Activated CD4-positive, CD25-positive, alpha-beta regulatory T cell treated with anti-CD3 and anti-CD28 coated beads, Interleukin-2, amount 50 U/mL, for 24 hours (primary cell): ENCODE results near the gene NHLRC4.

ENCODE experiments used
- ATAC-seq, 2 donors: fragments of 150-1000 bp; cut with Tn5 transposase; one replicate each; pipeline ENCODE4 v1.10.0; 2021; ENCODE audit warnings: mild to moderate bottlenecking in 1 of 2, moderate library complexity in 1 of 2

Gene NHLRC4

DNA sequence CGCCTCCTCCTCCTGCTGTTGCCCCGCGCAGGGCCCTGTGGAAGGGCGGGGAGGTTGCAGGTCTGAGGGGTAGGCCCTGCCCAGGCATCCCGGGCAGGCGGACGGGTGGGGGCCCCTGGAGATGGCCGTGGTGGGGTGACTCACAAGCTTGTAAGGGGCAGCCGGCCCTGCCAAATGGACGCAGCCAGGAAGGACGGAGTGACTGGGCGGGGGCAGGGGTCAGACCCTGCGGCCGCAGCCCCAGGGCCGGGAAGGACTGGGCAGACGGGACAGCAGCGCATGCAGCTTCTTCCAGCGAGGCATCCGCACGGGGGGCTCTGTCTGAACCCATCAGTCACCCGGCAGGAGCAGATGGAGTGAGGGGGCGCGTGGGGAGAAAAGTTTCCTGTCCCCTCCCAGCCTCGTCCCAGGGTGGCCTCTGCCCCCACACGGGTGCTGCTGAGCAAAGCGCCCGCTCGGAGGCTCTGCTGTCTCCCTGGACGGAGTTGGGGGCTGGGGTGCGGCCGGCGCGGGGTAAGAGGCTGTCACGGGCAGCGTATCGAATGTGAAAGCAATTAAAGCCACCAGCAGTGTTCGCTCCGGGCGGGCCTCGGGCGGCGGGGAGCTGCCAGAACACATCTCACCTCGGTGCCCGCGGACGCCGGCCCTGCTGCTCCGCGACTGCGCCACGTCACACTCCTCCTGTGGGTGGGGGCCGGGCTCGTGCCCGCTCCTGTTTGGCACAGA is 12.0 kb upstream of the NHLRC4 start:
- no peak for ATAC-seq

DNA sequence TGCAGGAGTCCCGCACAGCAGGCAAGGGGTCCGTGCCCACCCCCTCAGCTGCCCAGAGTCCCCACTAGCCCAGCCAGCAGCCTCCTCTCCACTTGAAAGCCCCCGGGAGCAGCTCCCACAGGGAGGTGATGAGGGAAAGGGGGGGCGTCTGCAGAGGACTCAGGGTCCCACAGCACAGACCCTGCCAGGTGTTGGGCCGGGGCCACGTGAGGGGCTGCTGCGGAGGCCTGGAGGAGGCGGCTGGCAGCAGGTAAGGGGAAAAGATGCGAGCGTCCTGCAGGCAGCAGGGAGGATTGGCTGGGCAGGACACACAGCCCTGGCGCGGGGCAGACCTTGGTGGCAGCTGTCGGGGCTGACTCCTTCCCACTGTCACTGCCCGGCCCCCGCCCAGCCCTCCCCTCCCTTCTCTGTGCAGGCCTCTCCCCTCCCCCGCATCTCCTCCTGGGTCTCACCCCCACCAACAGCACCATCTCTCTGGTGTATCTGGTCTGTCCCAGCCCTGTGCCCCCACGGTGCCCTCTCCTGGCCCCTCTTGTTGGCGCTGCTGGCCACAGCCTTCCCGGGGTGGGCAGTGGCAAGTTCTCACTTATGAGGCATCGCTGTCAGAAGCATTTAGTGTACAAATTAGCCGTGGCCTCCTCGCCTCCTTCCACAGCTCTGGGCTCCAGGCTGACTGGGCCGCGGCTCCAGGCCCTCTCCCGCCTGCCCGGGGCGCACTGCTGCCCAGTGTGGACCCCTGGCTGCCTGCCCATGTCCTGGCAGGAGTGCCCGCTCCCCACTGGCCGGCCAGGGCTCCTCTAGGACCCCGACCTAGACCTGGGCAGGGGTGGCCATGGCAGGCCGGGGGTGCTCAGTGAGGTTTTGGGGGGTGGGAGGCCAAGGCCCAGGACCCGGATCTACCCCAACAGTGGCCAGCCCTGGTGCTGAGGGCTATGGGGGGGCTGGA is 11.0 kb upstream of the NHLRC4 start:
- ATAC-seq: no peak

DNA sequence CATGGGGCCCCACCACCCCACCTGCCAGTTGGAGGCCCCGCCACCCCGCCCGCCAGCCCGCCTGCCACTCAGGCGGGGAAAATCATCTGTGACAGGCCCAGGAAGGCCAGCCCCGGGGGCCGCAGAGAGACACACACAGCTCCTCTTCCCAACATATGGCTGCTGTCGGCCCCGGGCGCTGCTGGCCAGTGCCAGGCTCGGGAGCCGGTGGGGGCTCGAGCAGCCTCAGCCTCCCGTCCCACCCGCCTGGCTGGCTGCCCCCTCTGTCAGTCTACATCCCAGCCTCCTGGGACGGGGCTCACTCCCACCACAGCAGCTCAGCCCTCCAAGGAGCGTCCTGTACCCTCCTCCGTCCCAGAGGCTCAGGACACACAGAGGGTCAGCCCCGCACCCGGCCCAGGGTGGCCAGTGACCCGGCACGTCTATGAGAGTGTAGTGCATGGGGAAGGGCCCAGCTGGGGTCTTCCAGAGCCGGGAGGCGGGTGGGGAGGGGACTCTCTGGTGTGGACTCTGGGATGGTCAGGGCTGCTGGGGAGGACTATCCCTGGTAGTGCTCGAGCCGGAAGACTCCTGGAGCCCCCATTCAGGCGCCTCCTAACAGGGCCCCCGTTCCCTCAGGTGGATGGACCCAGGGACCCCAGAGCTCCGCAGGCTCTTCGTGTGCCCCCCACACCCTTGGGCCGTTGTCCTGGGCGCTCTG is 10.2 kb upstream of the NHLRC4 start:
- no peak for ATAC-seq

DNA sequence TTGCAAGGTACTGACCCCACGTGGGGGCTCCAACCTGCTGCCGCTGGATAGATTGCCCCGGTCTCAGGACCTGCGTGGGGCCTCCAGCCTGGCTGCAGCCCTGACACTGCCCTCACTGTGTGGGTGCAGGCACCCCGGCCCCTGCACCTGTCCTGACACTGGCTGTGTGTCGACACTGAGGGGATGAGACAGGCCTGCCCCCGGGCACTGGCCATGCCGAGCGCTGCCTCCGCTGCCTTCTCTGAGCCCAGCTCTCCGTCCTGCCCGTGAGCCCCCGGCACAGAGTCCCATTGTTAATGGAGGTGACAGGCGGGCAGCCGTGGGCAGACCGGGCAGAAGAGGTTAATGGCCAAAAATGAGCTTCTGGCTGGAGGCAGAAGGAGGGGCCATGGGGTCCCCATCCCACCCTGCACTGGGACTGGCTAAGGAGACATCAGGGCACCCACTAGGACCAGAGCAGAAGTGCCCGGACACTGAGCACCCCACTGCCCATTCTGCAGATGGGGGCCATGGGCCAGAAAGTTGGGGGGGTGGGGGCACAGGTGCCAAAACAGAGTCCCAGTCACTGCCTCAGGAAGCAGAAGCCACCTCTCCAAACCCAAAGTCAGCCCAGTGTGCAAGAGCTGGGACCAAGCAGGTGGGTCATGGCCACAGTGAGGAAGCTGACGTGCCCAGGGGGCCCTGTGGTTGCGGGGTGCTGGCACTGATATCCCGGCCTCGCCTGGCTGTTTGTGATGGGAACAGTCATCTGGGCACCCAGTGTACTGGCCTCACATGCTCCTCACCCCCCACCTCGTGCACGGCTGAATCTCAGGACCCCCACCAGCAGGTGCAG is 9.1 kb upstream of the NHLRC4 start:
- ATAC-seq: no peak

DNA sequence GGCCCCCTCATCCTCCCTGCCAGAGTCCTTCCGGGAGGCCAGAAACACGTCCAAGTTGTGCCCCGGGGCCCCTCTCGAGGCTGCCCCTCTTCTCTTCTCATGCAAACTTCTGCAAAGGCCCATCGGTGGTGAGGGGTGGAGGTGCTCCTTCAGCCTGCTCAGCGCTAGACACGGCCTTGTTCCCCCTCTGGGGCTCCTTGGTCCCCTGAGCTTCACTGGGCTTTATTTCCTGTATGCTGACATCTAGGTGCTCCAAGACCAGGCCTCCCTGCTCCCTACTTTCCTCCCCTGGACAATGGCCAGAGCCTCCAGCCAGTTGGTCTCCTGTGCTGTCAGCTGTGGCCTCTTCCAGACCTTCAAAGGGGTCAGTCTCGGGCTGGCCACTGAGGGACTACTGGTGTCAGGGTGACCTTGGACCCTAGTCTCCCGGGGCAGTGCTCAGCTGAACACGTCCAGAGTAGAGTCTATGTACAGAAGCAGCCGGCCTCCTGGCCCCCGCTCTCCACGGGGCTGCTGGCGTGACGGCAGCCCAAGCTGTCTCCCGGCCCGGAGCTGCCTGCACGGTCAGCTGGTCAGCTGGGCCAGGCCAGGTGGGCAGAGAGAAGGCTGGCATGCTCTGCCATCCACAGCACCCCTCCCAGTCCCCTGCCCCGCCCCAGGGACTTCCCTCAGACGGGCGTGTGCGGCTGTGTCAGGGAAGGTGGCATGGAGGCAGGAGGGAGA is 8.3 kb upstream of the NHLRC4 start:
- ATAC-seq: no peak

DNA sequence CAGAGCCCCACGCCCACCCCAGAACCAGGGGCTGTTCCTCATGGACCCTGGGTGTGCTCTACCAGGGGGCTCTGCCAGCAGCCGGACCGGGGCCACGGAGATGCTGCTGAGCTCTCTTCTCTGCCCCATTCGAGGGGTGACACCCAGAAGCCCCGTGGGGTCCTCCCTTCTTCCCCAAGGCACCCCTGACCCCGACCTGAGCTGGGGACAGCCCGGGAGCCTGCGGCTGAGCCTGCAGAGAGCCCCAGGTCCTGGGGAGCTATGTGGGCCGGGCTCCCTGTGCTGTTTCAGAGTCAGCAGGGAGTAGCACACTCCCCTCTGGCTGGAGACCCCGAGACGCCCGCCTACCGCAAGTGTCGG is 7.8 kb upstream of the NHLRC4 start:
- no peak for ATAC-seq

DNA sequence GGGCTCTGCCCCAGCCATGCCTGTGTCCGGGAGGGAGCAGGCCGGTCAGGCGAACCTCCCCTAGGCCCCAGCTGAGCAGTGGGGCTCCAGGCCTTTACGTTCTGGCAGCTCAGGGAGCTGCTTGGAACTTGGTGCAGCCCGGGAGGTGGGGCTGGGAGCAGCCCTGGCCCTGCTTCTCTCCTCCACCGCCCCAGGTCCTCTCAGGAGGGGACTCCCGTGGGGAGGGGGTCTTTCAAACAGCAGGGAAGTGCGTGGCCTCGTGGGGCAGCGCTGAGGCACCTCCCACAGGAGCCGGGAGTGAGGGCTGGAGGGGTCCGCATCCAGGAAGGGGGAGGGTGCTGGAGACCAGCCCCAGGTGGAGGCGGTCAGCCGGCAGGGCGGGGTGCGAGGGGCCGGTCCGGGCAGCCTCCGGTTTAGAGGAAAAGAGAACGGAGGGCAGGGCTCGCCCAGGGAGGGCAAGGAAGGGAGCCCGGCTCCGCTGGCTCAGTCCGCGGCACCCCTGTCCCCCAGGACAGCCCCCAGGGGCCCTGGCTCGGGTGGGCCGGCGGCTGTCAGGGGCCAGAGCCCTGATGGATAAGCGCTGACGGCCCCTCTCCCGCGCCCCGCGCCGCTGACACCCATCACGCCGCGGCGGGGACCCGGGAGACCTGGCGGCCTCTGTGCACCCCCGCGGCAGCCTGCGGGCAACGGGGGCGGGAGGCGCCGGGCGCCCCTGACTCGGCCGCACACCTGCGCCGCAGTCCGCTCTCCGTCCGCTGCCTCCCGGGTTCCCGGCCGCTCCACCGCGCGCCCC is 7.2 kb upstream of the NHLRC4 start:
- no peak for ATAC-seq

DNA sequence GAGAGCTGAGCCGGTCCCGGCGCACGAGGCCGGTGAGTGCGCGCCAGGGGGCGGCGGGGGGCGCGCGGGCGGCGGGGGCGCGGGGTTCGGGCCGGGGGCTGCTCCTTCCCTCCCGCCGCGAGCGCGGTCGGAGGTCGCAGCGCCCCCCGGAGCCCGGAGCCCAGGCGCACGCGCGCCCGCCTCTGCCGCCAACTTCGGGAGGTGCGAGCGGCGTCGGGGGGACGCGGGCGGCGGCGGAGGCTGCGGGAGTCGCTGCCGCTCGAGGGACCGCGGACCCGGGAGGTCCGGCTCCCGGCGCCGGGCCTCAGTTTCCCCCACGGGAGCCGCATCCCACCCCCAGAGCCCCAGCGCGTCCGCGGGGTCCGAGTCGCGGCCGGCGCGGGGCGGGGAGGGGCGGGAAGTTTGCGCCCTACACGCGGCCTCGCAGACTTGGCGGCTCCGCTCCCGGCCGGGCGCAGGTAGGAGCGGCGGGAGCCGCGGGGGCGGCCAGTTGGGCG is 6.6 kb upstream of the NHLRC4 start, which contains the start of gene PRR35:
Gene PRR35, plus strand, starts transcription at position 191 of the 497 bp plus-strand sequence. CDS start 2,901 bp downstream, outside the sequence.
- no peak for ATAC-seq

DNA sequence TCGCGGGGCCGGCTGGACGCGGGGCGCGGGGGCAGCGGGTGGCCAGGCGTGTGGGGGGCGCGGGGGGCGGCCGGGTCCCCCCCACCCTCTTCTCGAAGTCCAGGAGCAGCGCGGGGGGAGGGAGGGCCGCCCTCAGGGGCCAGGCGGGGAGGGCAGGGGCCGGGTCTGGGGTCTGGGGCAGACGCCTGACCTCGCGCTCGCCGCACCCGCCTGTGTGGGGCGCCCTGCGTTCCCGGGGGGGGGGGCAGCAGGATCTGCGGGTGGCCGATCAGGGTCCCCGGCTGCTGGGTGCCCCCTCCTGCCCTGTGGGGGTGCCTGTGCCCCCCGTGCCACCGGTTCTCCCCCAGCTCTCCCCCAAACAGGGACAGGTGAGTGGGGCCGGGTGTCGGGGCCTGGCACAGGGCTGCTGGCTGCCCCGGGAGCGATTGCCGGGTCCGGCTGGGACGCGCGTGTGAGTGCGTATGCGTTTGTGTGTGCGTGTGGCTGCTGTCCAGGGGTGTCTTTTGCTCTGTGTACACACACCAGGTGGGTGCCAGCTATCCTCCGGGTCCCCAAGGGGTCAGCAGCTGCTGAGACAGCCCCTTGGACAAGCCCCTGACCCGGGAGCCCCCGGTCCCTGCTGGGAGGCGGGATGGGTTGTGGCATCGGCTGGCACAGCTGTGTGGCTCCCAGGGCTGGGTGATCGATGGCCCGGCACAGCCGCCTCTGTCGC is 5.9 kb upstream of the NHLRC4 start:
- no peak for ATAC-seq

DNA sequence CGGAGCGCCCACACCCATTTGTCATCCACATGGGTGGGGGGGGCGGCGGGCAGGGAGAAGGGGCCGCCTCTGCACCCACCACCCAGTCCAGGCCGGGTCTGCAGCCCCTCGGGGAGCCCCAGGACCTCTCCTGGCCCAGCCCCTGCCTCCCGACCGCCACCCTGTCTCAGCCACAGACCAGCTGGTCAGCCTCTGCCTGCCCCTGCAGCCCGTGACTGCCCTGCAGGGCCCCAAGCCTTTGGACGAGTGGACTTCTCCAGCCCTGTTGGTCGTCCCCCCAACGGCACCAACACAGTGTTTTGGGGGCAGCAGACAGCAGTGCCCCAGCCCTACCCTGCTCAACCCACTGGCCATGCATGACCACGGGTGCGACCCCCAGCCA is 5.4 kb upstream of the NHLRC4 start:
- no peak for ATAC-seq

DNA sequence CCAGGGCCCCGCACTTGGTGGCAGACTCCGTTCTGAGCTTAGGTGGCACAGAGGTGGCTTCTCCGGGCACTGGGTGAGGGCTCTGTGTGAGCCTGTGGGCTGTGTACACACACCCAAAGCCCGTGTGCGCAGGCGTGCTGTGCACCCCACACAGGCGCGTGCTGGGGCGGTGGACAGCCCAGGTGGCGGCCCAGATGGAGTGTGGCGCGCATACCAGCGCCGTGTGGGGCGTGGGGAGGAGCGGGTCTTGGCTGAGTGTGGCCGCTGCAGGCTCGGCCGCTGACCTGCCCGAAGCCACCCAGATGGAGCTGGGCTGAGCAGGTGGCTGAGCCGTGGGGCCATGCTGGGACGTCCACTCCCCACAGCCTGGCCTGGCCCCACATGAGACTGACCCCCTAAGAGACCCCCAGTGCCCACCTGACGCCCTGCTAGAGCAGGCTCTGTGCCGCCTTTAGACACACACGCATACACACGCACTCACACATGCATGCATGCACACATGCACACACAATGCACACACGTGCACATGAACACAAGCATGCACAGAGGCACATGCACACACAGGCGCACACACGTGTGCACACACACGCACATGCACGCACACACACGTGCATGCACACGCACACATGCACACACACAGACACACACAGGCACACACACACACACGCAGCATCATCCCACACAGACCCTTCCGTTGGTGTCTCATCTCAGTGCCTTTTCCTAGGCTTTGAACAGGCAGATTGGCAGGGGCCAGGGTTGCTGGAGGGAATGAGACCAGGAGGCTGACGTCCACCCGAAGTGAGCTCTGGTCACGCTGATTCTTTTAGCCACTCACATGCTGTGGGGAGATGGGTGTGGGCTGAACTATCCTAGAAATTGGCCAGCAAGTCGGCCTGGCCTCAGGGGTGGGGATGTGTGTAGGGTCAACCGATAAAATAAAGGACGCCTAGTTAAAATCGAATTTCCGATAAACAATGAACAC is 4.6 kb upstream of the NHLRC4 start:
- no peak for ATAC-seq

DNA sequence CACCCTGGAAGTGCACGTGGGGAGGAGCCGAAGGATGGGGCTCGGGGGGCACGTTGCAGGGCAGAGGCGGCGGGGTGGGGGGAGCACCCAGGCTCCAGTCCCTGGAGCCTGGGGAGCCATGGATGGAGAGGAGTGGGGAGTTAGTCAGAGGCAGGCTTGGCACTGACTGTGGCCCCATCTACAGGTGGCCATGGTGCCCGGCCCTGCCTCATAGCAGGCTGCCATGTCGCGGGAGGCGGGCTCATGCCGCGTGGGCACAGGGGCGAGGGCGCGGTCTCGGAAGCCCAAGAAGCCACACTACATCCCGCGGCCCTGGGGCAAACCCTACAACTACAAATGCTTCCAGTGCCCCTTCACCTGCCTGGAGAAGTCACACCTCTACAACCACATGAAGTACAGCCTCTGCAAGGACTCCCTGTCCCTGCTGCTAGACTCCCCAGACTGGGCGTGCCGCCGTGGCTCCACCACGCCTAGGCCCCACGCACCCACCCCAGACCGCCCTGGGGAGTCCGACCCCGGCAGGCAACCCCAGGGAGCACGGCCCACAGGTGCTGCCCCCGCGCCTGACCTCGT is 3.6 kb upstream of the NHLRC4 start:
- no peak for ATAC-seq

DNA sequence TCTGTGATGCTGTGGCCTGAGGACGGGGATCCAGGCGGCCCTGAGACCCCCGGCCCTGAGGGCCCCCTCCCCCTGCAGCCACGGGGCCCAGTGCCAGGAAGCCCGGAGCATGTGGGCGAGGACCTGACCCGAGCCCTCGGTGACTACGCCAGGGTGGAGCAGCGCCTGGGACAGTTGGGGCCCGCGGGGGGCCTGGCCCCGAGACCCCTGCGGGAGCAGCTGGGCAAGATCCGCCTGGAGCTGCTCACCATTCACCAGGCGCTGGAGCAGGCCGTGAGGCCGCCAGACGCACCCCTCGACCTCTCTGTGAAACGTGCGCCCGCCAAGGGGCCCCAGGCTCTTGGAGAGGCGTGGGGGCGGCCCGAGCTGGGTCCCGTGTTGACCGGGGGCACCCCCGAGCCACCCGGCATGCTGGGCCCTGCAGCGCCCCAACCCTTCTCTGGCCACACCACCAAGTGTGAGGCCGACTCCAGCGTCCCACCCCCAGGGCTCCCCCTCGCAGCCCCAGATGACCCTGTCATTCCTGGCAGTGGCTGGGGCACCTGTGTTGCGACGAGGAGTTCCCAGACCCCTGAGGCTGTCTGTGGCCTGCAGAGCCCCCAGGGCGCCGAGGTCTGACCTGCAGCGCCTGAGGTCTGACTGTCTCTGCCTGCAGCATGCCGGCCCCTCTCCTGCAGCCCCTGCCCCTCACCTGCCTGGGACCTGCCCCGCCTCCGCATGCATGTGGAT is 2.0 kb upstream of the NHLRC4 start:
- ATAC-seq: no peak

DNA sequence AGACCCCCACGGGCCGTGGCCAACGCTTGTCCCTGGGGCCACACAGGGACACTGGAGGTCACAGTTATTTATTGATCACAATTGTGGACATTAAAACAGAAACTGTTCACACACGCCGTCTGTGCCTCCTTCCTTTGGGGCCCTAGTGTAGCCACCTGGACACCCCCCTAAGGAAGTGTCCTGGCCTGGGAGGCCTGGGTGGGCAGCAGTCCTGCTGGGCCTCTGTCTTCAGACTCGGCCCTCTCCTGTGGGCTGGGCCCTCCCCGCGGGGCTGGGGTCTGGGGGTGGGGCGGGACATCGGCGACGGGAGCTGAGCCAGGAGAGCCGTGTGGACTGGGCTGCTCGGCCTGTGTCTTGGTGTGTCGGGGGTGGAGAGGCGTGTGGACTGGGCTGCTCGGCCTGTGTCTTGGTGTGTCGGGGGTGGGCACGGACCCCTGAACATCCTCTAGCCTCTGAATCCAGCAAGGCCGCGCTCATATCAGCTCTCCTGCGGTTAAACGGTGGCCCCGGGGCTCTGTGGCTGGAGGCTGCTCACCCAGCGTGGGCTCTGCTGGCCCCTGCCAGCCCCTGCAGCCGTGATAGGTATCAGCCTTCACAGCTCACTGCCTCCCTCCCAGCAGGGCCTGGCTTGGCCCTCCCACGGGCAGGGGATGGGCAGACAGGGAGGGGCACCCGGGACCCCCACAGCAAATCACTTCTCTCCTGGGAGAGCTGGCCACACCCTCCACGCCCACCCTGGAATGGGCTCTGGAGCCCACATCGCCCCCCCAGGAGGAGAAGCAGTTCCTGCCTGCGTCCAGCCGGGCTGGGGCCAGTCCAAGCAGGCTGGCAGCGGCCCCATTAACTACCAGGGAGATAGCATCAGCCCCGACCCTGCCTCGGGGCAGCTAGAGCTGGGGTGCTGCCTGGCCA is 1.1 kb upstream of the NHLRC4 start:
- ATAC-seq: no peak

DNA sequence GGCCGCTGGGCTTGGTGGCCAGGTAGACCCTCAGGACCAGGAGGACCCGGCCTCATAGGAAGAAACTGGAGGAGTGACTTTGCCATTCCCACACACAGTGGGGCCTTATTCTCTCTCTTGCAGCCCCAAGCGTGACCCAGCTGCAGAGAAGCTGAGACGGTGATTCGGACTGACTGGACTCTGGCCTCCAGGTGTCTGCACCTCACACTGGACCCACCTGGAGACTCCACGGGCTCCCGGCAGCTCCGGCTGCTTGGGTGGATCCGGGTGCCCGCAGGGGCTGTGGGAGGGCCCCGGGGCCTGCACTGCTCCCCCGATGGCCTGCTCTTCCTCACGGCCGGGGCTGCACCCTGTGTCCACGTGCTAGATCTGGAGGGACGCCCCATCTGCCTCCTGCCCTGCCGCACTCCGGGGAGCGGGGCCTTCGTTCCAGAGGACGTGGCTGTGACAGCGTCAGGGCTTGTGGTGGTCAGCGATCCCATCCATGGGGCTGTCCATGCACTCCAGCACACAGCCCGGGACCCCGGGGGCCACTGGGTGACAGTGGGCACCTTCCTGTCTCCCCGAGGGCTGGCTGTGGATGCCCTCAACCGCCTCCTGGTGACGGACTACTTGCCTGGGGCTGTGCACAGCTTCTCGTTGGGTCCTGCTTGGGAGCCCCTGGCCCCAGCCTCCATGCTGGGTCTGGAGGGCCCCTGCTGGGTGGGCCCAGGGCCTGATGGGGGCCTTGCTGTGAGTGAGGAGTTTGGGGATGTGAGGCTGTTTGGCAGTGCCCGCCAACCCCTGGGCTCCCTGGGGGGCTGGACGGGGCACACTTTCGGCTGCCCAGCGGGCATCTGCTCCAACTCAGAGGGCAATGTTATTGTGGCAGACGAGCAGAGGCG is 810 bp downstream of the NHLRC4 start:
- ATAC-seq: no peak
